HepG2 (cell line): ENCODE data around the gene C2orf42. TPM values are rescaled to one million over a fixed set of nuclear protein-coding genes. Genes with fewer than 3 reads are reported as not detected.
A peak's percentile ranks its signal among the peaks of the same experiment; 100 is the strongest.

Experiments
- ARNT2 ChIP-seq: sonication (generic); formaldehyde crosslinking; IDR thresholded peaks from 2 replicates; pipeline ENCODE4 v1.8.0; 2022; ENCODE audit warnings: mild to moderate bottlenecking, low read depth, missing genetic modification reagents, moderate library complexity
- CREB1 ChIP-seq, 2 experiments: fragments of 450-650 bp in 1 of 2; IDR thresholded peaks; 2 replicates each; pipeline ENCODE4 v1.6.1; 2016 to 2017; ENCODE audit warnings: control low read depth in 1 of 2, mild to moderate bottlenecking in 1 of 2, missing compliant biosample characterization in 1 of 2, missing genetic modification characterization in 1 of 2
- DMAP1 ChIP-seq: IDR thresholded peaks from 2 replicates; pipeline ENCODE4 v1.6.1; 2016
- ETV5 ChIP-seq: IDR thresholded peaks from 2 replicates; pipeline ENCODE4 v1.6.1; 2018; ENCODE audit warnings: missing biosample characterization, missing genetic modification reagents, inconsistent platforms, borderline replicate concordance
- IRF2 ChIP-seq: IDR thresholded peaks from 2 replicates; pipeline ENCODE4 v1.6.1; 2018; ENCODE audit warnings: missing genetic modification reagents, missing compliant biosample characterization
- KAT7 ChIP-seq: IDR thresholded peaks from 2 replicates; pipeline ENCODE4 v1.6.1; 2018; ENCODE audit warnings: borderline replicate concordance, missing compliant biosample characterization
- NFATC3 ChIP-seq: sonication (generic); formaldehyde crosslinking; IDR thresholded peaks from 2 replicates; pipeline ENCODE4 v1.5.1; 2020; ENCODE audit warnings: mild to moderate bottlenecking, missing genetic modification reagents
- PPARG ChIP-seq: conservative IDR thresholded peaks from 2 replicates; pipeline ENCODE4 v1.6.1; 2016; ENCODE audit warnings: missing biosample characterization, missing genetic modification reagents
- TAF15 ChIP-seq: fragments of 200-400 bp; formaldehyde crosslinking; IDR thresholded peaks from one replicate; pipeline ENCODE4 v1.6.1; 2018; ENCODE audit warnings: mild to moderate bottlenecking, low read depth, low read length; ENCODE audit not compliant: poor library complexity, severe bottlenecking
- XRCC5 ChIP-seq: fragments of 200-400 bp; formaldehyde crosslinking; optimal IDR thresholded peaks from 2 replicates; pipeline ENCODE3; 2017; ENCODE audit warnings: mild to moderate bottlenecking, low read length
- ZNF263 ChIP-seq: sonication (generic); formaldehyde crosslinking; IDR thresholded peaks from 2 replicates; pipeline ENCODE4 v1.4.0; 2020; ENCODE audit warnings: missing genetic modification reagents
- ZNF331 ChIP-seq: sonication (generic); formaldehyde crosslinking; IDR thresholded peaks from 2 replicates; pipeline ENCODE4 v1.4.0; 2020; ENCODE audit warnings: missing genetic modification reagents
- polyA plus RNA-seq, 8 experiments: library from polyadenylated mRNA; depleted of rRNA in 3 of 8; stranded (reverse) in 7 of 8; unstranded in 1 of 8; fragments of >200 nt; fragmentation: Illumina TruSeq in 4 of 8; extraction: Trizol in 4 of 8; gene quantifications; 2 replicates each; pipeline versions ENCODE4 v1.2.1 to v1.2.3, GENCODE V29; 2011 to 2016; ENCODE audit warnings: low read depth in 4 of 8, missing spikeins in 1 of 8, mixed read lengths in 1 of 8; ENCODE audit not compliant: insufficient read depth in 1 of 8
- total RNA-seq, 5 experiments: library from RNA; depleted of rRNA; stranded (reverse); fragments of >200 nt; fragmentation: Illumina TruSeq; extraction: Trizol; gene quantifications; 2 replicates each; pipeline ENCODE4 v1.2.3, GENCODE V29; 2016; ENCODE audit warnings: low read depth in 1 of 5
- TF ChIP-seq, protein P1 (sequence below): sonication (generic); formaldehyde crosslinking; IDR thresholded peaks from 2 replicates; pipeline ENCODE4 v1.4.0; 2020; ENCODE audit warnings: missing genetic modification reagents
- TF ChIP-seq, protein P2 (sequence below): sonication (generic); formaldehyde crosslinking; IDR thresholded peaks from 2 replicates; pipeline ENCODE4 v1.5.0; 2020; ENCODE audit warnings: missing genetic modification reagents, mild to moderate bottlenecking, borderline replicate concordance

Gene C2orf42
- total and polyA plus RNA-seq, 2 of the 13 experiments (the other 11 are each of a cell fraction or from before 2014, with no cell fraction given) = 9.3 to 9.9 TPM

DNA sequence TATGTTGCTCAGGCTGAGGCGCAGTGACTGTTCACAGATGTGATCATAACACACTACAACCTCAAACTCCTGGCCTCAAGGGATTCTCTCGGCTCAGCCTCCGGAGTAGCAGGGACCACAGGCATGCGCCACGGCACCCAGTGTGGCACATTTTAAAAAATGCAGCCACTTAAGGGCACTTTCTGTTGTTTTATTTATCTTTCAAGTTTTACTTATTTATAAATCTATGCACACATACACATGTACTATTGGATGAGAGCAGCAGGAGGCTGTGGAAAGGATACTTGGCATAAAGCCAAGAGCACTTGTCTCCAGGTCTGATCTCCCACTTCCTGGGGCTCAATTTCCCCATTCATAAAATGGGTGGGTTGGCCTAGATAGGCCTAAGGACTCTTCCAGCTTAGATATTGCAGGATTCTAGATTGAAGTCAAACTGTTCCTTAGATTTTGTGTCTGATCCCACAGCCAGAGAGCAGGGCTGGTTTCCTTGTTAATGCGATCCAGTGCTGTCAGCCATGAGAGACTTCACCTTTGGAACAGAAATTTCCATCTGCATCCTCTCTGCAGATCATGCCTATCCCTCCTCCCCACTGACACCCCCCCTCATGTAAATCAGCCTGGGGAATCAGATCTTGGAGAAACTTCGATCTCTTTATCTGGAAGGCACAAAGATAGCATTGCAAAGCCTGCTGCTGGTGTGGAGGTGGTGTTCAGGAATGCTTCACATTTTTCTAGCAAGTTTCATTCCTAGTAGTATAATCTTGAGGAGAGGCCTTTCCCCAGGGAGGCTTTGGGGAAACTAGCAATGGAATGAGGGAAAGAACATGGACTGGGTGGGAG, 78.8 kb downstream of the C2orf42 start (continued):
- TF ChIP-seq KAT7 (CRISPR knock-in tag) (0 out of 2 replicates have a peak, but pooled peaks have one; percentile 29), PPARG (0 out of 2 replicates have a peak, but pooled peaks have one; percentile 47), ARNT2 (CRISPR knock-in tag) (no peak), ETV5 (CRISPR knock-in tag) (peak; percentile 33; the same call in 1 of the 2 replicates), TAF15 (no peak), NFATC3 (CRISPR knock-in tag) (no peak), CREB1 (IDR thresholded peaks at IDR 0.05) (no peak), CREB1 (CRISPR knock-in tag; IDR thresholded peaks at IDR 0.05) (peak; percentile 37; the same call in 1 of the 2 replicates), ZNF331 (CRISPR knock-in tag) (0 out of 2 replicates have a peak, but pooled peaks have one; percentile 28), DMAP1 (CRISPR knock-in tag) (peak; percentile 28; the same call in 1 of the 2 replicates), ZNF263 (CRISPR knock-in tag) (peak; percentile 91), IRF2 (CRISPR knock-in tag) (0 out of 2 replicates have a peak, but pooled peaks have one; percentile 19), XRCC5 (peak; percentile 38)
- TF ChIP-seq, protein P1, sequence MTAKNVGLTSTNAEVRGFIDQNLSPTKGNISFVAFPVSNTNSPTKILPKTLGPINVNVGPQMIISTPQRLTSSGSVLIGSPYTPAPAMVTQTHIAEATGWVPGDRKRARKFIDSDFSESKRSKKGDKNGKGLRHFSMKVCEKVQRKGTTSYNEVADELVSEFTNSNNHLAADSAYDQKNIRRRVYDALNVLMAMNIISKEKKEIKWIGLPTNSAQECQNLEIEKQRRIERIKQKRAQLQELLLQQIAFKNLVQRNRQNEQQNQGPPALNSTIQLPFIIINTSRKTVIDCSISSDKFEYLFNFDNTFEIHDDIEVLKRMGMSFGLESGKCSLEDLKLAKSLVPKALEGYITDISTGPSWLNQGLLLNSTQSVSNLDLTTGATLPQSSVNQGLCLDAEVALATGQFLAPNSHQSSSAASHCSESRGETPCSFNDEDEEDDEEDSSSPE (CRISPR knock-in tag) = peak; percentile 47; the same call in 1 of the 2 replicates
- TF ChIP-seq, protein P2, sequence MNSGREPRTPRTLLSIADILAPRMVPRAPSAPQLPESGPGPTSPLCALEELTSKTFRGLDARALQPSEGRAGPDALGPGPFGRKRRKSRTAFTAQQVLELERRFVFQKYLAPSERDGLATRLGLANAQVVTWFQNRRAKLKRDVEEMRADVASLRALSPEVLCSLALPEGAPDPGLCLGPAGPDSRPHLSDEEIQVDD (CRISPR knock-in tag) = no peak
